SK-N-SH treated with all-trans-retinoic acid at 6 μM for 48 hours (cell line): ENCODE results near the gene BTG1.

Source experiments
- ATAC-seq: fragments of 200-7000 bp; cut with Tn5 transposase; 3 replicates; pipeline ENCODE4 v1.9.1; 2020; ENCODE audit warnings: mild to moderate bottlenecking, moderate library complexity
- ARNTL ChIP-seq: fragments of 450-650 bp; formaldehyde crosslinking; IDR thresholded peaks from 2 replicates; pipeline ENCODE4 v1.5.0; 2020; ENCODE audit warnings: low read depth, mild to moderate bottlenecking, moderate library complexity, borderline replicate concordance
- BACH2 ChIP-seq: fragments of 250-450 bp; sonication (Bioruptor Pico); IDR thresholded peaks from 2 replicates; pipeline ENCODE4 v1.9.0; 2021; ENCODE audit warnings: mild to moderate bottlenecking, borderline replicate concordance
- CREB5 ChIP-seq: fragments of 250-450 bp; sonication (Bioruptor Pico); IDR thresholded peaks from 2 replicates; pipeline ENCODE4 v1.5.1; 2020; ENCODE audit warnings: low read depth, mild to moderate bottlenecking, moderate library complexity
- CSDC2 ChIP-seq: fragments of 250-450 bp; sonication (Bioruptor Pico); IDR thresholded peaks from 2 replicates; pipeline ENCODE4 v1.5.0; 2020; ENCODE audit warnings: mild to moderate bottlenecking, moderate library complexity
- ESRRG ChIP-seq: fragments of 250-450 bp; sonication (Bioruptor Pico); IDR thresholded peaks from 2 replicates; pipeline ENCODE4 v1.6.1; 2021; ENCODE audit warnings: mild to moderate bottlenecking
- ISL1 ChIP-seq: fragments of 250-450 bp; sonication (Bioruptor Pico); IDR thresholded peaks from 2 replicates; pipeline ENCODE4 v2.1.2; 2022; ENCODE audit warnings: mild to moderate bottlenecking, moderate library complexity
- POU6F1 ChIP-seq: fragments of 250-450 bp; sonication (Bioruptor Pico); IDR thresholded peaks from 2 replicates; pipeline ENCODE4 v1.8.0; 2021; ENCODE audit warnings: low read depth, mild to moderate bottlenecking, moderate library complexity, borderline replicate concordance
- PPARA ChIP-seq: fragments of 250-450 bp; sonication (Bioruptor Pico); IDR thresholded peaks from 2 replicates; pipeline ENCODE4 v1.5.0; 2020; ENCODE audit warnings: mild to moderate bottlenecking, borderline replicate concordance
- RARB ChIP-seq: fragments of 250-450 bp; sonication (Bioruptor Pico); IDR thresholded peaks from 2 replicates; pipeline ENCODE4 v1.8.0; 2021; ENCODE audit warnings: mild to moderate bottlenecking, moderate library complexity
- SNAI2 ChIP-seq: fragments of 250-450 bp; sonication (Bioruptor Pico); IDR thresholded peaks from 2 replicates; pipeline ENCODE4 v1.5.0; 2020; ENCODE audit warnings: mild to moderate bottlenecking, moderate library complexity
- TCF4 ChIP-seq: fragments of 250-450 bp; sonication (Bioruptor Pico); IDR thresholded peaks from 2 replicates; pipeline ENCODE4 v1.8.0; 2021; ENCODE audit warnings: mild to moderate bottlenecking, moderate library complexity, borderline replicate concordance
- TOX ChIP-seq: fragments of 250-450 bp; sonication (Bioruptor Pico); IDR thresholded peaks from 2 replicates; pipeline ENCODE4 v1.8.0; 2021; ENCODE audit warnings: mild to moderate bottlenecking, moderate library complexity, borderline replicate concordance
- ZC3H10 ChIP-seq: fragments of 250-450 bp; sonication (Bioruptor Pico); IDR thresholded peaks from 2 replicates; pipeline ENCODE4 v1.5.1; 2021; ENCODE audit warnings: mild to moderate bottlenecking, moderate library complexity
- ZFP3 ChIP-seq: fragments of 250-450 bp; sonication (Bioruptor Pico); IDR thresholded peaks from 2 replicates; pipeline ENCODE4 v1.5.0; 2020; ENCODE audit warnings: mild to moderate bottlenecking, moderate library complexity
- ZNF70 ChIP-seq: fragments of 450-650 bp; formaldehyde crosslinking; IDR thresholded peaks from 2 replicates; pipeline ENCODE4 v1.5.0; 2020; ENCODE audit warnings: mild to moderate bottlenecking, moderate library complexity
- ZNF8 ChIP-seq: fragments of 450-650 bp; formaldehyde crosslinking; IDR thresholded peaks from 2 replicates; pipeline ENCODE4 v1.5.0; 2020; ENCODE audit warnings: mild to moderate bottlenecking, moderate library complexity
- TF ChIP-seq, protein P1 (sequence below): fragments of 250-450 bp; sonication (Bioruptor Pico); IDR thresholded peaks from 2 replicates; pipeline ENCODE4 v1.5.1; 2021; ENCODE audit warnings: mild to moderate bottlenecking, moderate library complexity
- TF ChIP-seq, protein P2 (sequence below): fragments of 250-450 bp; sonication (Bioruptor Pico); IDR thresholded peaks from 2 replicates; pipeline ENCODE4 v1.8.0; 2020; ENCODE audit warnings: mild to moderate bottlenecking, moderate library complexity, borderline replicate concordance

BTG1 gene

GRCh38 chr12:92098594-92099380 lies 46.9 kb downstream of the BTG1 start:
- no peak for TF ChIP-seq ZNF70 (CRISPR knock-in tag)
- no peak for TF ChIP-seq ZFP3 (CRISPR knock-in tag)
- no peak for TF ChIP-seq PPARA (CRISPR knock-in tag)
- no peak for TF ChIP-seq CREB5 (CRISPR knock-in tag)
- TF ChIP-seq RARB: no peak
- TF ChIP-seq, protein P1, sequence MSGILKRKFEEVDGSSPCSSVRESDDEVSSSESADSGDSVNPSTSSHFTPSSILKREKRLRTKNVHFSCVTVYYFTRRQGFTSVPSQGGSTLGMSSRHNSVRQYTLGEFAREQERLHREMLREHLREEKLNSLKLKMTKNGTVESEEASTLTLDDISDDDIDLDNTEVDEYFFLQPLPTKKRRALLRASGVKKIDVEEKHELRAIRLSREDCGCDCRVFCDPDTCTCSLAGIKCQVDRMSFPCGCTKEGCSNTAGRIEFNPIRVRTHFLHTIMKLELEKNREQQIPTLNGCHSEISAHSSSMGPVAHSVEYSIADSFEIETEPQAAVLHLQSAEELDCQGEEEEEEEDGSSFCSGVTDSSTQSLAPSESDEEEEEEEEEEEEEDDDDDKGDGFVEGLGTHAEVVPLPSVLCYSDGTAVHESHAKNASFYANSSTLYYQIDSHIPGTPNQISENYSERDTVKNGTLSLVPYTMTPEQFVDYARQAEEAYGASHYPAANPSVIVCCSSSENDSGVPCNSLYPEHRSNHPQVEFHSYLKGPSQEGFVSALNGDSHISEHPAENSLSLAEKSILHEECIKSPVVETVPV: no peak
- no peak for TF ChIP-seq TOX (CRISPR knock-in tag)
- no peak for TF ChIP-seq ZC3H10 (CRISPR knock-in tag)
- no peak for TF ChIP-seq BACH2 (CRISPR knock-in tag)
- TF ChIP-seq TCF4 (CRISPR knock-in tag): no peak
- no peak for TF ChIP-seq POU6F1 (CRISPR knock-in tag)
- TF ChIP-seq ESRRG (CRISPR knock-in tag): no peak
- no peak for TF ChIP-seq ARNTL (CRISPR knock-in tag)
- no peak for TF ChIP-seq CSDC2 (CRISPR knock-in tag)
- no peak for TF ChIP-seq ISL1 (CRISPR knock-in tag)
- ATAC-seq: no peak

DNA sequence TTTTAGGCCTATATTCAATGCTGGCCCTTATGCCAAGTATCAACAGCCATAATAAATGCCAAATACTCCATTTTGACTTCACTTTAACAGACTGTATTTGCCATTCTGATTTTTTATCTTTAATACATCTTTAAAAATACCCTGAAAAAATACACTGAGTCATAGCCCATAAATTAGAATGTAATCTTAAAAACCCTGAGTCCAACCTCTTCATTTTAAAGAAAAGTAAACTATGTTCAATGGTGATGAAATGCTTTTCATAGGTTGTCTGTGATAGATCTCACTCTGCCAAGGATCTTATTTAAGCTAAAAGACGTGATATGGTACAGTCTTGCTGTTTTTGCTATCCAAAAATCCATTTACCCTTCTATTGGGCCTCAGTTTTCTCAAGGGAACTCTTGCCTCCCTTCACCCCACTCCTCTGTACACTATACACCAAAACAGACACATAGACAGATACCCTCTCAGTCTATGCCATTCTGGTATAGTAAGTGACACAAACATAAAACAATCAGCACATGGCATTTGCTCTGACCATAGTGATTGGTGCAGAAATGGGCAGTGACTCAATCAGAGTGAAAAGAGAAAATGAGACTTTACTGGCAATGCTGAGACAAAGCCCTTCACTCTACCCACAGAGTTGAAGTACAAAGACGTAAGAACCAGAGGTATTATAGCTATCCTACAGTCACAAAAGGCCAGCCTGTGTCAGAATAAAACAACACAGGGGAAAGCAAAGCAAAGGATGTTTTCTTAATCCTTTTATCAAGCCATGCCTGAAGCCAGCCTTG lies 49.1 kb downstream of the BTG1 start:
- ATAC-seq: peak; percentile 57
- TF ChIP-seq ZC3H10 (CRISPR knock-in tag) (no peak), BACH2 (CRISPR knock-in tag) (no peak), SNAI2 (CRISPR knock-in tag) (no peak), ARNTL (CRISPR knock-in tag) (no peak), ZNF8 (CRISPR knock-in tag) (no peak), CREB5 (CRISPR knock-in tag) (no peak)
- TF ChIP-seq, protein P2, sequence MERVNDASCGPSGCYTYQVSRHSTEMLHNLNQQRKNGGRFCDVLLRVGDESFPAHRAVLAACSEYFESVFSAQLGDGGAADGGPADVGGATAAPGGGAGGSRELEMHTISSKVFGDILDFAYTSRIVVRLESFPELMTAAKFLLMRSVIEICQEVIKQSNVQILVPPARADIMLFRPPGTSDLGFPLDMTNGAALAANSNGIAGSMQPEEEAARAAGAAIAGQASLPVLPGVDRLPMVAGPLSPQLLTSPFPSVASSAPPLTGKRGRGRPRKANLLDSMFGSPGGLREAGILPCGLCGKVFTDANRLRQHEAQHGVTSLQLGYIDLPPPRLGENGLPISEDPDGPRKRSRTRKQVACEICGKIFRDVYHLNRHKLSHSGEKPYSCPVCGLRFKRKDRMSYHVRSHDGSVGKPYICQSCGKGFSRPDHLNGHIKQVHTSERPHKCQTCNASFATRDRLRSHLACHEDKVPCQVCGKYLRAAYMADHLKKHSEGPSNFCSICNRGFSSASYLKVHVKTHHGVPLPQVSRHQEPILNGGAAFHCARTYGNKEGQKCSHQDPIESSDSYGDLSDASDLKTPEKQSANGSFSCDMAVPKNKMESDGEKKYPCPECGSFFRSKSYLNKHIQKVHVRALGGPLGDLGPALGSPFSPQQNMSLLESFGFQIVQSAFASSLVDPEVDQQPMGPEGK (CRISPR knock-in tag): no peak

GRCh38 chr12:92094751-92095161 lies 50.9 kb downstream of the BTG1 start:
- peak; percentile 40 for ATAC-seq
- no peak for TF ChIP-seq CSDC2 (CRISPR knock-in tag)
- TF ChIP-seq BACH2 (CRISPR knock-in tag): no peak

- ATAC-seq: peak; percentile 67
Observed at GRCh38 chr12:92094301-92094700, 51.3 kb downstream of the BTG1 start.
